Kidney glomerular epithelial cell (primary cell): ENCODE measurements around the gene ATF6.

Experiments used
- DNase-seq: peaks from one replicate; lab custom pipeline; 2025; lab: John Stamatoyannopoulos, UW

ATF6 gene, protein sequence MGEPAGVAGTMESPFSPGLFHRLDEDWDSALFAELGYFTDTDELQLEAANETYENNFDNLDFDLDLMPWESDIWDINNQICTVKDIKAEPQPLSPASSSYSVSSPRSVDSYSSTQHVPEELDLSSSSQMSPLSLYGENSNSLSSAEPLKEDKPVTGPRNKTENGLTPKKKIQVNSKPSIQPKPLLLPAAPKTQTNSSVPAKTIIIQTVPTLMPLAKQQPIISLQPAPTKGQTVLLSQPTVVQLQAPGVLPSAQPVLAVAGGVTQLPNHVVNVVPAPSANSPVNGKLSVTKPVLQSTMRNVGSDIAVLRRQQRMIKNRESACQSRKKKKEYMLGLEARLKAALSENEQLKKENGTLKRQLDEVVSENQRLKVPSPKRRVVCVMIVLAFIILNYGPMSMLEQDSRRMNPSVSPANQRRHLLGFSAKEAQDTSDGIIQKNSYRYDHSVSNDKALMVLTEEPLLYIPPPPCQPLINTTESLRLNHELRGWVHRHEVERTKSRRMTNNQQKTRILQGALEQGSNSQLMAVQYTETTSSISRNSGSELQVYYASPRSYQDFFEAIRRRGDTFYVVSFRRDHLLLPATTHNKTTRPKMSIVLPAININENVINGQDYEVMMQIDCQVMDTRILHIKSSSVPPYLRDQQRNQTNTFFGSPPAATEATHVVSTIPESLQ

DNA sequence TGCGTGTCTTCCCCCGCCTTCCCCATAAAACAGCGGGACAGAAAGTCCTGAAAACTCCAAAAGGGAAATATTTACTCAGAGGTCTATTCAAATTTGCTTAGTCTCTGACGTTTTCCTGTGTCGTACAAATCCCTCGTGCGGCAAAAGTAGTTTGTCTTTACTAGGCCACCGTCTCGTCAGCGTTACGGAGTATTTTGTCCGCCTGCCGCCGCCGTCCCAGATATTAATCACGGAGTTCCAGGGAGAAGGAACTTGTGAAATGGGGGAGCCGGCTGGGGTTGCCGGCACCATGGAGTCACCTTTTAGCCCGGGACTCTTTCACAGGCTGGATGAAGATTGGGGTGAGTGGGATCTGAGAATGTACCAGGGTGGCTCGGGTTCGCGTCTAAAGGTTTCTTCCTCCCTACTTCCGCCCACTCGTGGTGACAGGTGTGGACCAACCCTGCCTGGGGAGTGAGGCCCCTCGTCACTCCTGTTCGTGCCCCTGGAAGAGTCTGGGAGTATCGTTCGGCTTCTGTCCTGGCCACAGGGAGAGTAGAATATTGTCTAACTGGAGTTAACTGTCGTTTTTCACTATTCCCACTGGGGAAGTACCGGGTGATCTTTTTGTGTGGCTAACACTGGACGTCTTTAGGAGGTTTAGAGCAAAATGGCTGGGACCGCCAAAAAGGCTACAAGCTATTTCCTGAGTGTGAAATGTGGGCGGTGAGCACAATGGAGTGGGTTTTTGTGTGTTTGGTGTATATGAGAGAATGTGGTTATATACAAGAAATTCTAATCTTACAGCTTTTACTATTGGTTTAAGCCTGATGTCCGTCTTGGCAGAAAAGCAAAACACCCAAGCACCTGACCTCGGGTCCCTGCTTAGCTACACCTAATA, at the start of gene ATF6:
ATF6 (plus strand) TSS at position 219 of the 880 bp plus-strand sequence; CDS start at position 260, 41 bp downstream.
- DNase-seq = peak; percentile 78

DNA sequence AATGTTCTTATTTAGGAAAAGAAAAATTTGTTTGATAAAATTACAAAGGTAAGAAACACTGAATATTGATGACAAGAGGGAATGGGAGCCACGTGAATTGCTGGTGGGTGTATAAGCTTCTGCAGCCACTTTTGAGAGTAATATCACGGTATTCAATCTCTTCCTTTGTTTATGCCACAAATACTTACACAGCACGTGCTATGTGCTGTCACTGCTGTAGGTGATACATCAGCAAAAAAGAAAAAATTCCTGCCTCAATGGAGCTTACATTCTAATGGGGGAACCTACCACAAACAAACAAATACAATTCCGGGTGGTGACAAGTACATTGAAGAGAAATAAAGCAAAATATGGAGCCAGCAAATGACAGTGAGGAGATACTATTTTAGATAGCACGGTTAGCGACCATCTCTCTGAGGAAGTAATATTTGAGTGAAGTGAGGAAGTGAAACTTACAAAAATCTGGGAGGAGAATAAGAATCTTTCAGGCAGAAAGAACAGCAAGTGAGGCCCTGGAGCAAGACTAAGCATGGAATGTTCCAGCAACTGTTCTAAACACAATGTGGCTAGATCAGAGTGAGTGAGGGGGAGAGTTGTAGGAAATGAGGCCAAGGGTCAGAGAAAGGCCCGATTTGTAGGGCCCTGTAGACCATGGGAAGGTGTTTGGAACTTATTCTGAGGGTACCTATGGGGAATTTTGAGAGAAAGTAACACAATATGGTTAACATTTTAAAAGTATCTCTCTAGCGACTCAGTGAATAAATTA, 47.4 kb upstream of the ATF6 start:
- no peak for DNase-seq

DNA sequence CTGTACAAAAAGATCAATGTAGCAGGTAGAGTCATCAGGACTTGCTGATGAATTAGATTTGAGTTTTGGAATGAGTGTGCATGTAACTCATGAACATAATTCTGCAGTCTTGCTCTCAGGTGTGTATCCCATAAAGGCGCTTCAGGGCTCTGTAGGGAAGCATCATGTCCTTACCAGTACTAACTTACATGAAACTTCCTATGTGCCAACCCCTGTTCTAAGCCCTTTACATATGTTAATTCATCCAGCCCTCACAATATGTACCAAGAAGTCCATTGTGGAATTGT, 46.9 kb upstream of the ATF6 start:
- DNase-seq = no peak

DNA sequence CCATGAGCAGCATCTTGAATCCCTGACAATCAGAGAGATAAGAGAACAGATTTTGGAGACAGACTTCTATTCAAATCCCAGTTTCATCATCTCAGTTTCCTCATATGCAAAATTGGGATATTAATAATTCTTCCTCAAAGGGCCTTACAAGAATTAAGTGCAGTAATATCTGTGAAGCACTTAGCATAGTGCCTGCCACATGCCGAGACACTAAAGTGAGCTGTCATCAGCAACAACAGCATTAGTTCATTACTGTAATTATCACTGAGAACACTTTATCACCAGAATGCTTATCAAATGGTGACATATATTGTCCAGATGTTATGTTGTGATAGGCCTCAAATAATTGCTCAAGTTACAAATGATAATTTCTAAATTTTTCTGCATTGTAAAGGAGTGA, 45.7 kb upstream of the ATF6 start:
- no peak for DNase-seq

DNA sequence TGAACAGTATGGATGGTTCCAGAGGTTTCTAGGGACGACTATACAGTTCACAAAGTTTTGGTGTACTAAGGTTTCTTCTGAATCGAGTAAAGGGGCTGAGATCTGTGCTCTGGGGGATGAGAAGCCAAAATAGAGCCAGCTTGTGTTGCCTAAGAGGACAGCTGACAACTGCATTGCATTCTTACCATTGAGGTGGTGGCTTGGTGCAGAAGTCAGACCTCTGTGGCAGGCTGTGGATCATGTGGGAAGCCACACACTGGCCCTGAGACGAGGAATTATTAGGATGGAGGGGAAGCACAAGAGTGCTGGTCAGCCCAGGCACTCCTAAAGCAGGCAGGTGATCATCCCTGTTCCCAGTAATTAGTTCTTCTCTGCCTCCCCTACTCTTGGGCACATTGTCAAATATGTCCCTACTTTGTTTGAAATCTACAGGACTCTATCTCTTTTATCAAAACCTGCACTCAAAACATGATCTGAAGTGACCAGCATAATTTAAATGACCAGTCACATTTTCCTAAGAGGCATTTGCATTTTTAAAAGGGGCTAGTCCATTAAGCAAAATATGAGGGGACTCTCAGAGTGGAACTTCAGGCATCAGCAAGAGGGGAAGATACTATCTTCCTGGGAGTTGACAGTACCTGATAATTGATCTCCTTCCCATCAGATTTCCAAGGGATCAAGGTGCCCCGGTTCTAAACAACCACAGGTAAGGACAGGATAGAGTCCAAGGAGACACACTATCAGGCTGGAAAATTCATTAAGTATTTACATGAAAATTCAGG, 45.0 kb upstream of the ATF6 start, which contains the start of gene FCRLB:
FCRLB (plus strand) TSS at position 589 of the 782 bp plus-strand sequence. CDS start 1,129 bp downstream, outside the sequence.
- no peak for DNase-seq

DNA sequence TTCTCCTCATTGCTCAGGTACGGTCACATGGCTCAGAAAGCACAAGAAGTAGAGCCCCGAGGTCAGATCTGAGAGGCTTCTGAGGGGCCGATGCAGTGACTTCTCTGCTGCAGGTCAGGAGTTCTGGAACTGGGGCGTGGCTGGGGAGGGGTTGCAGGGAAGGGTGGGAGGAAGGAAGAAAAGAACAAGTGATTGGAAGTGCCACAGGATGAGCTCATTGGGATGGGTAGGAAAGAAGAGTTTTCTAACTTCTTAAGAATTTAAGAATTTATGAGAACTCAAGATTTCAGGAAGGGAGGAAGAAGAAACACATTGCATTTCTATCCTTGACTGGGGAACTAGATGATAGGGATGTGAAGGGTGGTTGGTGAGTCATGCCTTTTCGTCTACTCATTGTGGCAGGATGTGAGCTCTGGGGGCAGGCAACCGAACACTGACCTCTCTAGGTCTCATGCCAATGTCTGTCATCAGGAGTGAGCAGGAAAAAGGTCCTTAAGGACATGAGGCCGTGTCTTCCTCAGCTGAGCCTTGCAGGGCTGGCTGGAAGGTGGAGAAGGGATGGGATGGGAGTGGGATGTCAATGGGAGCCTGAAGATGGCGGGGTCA, 44.3 kb upstream of the ATF6 start:
- peak; percentile 63 for DNase-seq

DNA sequence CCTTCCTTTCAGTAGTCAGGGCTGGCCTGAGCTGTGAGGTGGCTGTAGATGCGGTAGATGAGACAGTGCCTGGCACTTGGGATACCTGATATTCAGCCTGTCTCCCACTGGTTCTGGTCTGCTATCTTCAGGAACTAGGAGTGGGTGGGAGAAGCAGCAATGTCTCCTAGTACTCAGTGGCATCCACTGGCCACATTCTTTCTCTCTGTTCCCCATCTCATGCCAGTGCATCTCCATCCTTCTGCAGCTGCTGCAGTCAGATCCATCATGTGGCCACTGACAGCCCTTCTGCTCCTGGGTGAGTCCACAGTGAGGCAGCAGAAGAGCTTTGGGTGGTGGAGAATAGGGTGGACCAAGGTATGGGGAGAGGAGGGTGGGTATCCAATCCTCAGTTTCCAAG, 43.7 kb upstream of the ATF6 start:
- no peak for DNase-seq

DNA sequence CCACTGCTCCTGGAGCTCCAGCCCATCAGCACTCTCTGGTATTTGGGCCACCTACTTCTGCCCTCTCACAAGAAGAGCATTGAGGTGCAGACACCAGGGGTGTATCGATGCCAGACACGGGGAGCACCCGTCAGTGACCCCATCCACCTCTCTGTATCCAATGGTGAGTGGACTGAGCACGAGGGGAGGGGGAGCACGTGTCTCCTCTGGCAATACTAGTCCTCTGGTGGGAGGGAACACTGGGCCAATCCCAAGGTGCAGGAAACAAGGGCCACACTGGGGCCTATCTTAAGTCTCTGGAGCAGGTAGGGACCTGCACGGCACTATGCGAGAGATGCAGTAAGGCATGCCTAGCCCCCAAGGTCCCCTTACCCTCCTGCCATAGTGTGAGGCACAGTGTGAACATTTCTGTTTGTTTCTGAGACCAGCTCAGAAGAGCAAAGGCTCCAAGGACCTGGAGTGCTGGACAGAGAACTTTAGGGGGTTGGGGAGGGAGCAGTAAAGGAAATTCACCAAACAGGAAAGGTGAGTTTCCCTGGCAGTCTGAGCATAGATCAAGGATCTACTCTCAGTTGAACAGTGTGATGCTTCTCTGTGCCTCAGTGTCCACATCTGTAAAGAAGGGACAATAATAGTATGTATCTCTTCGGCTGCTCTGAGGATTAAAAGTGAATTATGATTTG, 42.5 kb upstream of the ATF6 start:
- DNase-seq = no peak

DNA sequence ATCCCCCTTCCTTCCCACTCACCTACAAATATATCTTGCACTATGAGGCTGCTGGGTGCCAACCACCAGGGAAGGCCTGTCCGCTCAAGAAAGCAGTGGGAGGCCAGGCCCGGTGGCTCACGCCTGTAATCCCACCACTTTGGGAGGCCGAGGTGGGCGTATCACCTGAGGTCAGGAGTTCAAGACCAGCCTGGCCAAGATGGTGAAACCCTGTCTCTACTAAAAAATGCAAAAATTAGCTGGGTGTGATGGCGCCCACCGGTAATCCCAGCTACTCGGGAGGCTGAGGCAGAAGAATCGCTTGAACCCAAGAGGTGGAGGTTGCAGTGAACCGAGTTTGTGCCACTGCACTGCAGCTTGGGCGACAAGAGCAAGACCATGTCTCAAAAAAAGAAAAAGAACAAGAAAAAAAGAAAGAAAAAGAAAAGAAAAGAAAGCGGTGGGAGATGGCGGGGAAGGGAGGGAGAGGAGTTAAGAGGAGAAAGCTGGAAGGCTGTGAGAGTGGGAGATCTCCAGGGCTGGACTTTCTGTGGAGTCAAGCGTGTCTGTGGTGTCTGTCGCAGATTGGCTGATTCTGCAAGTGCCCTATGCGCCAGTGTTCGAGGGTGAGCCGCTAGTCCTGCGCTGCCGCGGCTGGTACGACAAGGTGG, 40.7 kb upstream of the ATF6 start:
- DNase-seq = peak; percentile 26

DNA sequence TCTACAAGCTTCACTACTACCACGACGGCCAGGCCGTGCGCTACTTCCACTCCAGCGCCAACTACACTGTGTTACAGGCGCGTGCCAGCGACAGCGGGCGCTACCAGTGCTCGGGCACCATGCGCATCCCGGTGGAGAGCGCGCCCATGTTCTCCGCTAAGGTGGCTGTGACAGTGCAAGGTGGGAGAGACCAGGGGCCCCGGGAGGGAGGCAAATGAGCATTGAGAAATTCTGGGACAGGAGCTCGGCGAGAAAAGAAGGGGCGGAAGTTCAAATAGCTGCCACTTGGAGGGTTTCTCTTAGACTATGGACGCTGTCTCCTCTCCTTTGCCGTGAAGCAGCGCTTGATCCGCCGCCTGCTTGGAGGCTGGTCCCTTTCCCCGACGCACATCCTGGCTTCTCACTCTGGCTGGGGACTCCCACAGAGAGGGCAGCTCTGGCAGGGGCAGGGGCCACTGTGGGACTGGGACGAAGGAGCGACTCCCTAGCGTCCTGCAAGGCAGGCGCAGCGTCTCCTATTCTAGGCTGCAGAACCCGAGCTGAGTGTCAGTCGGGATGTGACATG, 40.1 kb upstream of the ATF6 start:
- peak; percentile 14 for DNase-seq

DNA sequence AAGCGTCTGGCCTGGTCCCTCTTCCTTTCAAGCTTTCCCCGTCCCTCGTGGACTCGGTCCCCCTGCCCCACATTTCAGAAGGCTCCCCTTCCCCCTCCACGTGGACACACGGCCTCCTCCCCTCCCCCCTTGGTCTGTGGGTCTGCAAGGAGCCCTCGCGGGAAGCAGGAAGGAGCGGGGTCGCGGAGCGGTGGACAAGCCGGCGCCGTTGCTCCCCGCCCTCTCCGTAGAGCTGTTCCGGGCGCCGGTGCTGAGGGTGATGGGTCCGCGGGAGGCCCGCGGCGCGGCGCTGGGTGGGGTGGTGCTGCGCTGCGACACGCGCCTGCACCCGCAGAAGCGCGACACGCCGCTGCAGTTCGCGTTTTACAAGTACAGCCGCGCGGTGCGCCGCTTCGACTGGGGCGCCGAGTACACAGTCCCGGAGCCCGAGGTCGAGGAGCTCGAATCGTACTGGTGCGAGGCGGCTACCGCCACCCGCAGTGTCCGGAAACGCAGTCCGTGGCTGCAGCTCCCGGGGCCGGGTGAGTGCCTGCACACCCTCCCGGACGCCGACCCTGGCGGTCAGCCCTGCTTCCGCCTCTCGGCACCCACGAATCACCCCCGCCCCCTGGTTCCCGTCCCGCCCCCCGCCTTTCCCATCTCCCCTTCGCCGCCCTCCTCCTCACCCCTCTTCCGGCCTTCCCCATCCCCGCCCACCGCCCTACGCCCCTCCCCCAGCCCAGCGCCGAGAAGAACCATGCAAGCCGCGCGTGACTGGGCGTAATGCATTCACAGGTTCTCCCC, 39.5 kb upstream of the ATF6 start:
- DNase-seq = peak; percentile 70

DNA sequence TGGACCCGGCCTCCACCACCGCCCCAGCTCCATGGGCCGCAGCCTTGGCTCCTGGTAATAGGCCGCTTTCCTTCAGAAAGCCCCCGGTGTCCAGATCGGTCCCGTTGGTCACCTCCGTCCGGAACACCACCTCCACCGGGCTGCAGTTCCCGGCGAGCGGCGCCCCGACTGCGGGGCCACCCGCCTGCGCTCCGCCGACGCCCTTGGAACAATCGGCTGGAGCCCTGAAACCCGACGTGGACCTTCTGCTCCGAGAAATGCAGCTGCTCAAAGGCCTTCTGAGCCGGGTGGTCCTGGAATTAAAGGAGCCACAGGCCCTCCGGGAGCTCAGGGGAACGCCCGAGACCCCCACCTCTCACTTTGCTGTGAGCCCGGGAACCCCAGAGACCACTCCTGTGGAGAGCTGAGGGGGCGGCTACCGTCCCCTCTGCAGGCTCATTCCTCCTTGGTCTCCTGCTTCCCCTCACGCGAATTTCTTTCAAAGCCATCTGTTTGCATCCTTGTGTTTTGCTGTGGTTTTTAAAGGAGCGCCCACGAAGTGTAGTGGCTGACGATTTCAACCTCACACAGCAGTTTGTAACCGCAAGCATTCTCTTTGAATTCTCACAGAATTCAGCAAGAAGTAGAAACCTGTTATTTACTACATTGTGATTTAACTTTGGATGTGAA, 38.7 kb upstream of the ATF6 start:
- peak; percentile 16 for DNase-seq

DNA sequence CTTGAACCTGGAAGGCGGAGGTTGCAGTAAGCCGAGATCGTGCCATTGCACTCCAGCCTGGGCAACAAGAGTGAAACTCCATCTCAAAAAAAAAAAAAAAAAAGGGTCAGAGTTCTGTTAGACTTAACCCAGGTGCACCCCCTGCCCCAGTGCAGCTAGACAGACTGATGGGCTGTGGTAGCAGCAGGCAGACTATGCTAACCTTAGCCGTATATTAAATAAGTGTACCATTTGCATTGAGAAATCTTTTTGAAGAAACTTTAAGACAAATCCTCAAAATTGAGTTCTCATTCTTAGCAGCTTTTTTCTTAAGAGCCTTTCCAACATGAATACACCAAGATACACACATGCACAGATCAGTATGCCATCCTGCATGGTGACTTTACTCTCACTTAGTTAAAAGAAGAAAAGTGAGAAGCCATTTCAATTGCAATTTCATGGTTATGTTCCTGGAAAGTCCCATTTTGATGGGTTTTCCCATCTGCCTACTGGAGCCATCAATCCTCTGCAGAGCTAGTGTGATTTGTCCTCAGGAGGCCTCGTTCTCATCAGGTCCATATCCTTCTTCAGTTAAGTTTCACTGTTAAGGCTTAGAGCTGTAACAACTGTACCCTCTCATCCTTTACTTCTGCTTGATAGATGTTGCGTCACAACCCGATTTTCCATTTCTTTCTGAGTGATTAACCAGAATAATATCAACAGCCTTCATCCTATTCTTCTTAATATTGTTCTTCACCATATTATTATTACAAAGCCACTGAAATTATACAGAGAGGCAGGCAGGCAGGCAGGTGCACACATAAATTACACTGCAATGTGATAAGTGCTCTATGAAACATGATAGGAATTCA, 37.5 kb upstream of the ATF6 start:
- no peak for DNase-seq

DNA sequence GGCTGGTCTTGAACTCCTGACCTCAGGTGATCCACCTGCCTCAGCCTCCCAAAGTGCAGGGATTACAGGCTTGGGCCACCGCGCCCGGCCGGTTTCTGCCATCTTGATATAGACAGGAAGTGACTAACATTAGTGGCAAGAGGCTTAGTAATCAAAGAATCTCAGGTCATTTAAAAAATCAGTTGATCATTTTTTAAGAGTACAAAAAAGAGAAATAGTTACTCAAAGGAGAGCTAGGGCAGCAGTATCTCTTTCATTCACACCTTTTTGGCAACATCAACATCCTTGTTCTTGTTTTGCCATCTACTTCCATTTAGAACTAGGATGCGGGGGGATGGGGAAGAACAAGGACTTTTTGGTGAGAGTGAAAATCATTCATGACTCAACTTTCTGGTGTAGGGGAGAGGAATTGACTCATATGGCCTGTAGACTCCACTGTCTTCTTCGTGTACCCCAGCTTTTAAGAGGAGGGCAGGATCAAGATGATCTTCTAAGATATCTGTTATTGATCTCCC, 36.0 kb upstream of the ATF6 start:
- no peak for DNase-seq

DNA sequence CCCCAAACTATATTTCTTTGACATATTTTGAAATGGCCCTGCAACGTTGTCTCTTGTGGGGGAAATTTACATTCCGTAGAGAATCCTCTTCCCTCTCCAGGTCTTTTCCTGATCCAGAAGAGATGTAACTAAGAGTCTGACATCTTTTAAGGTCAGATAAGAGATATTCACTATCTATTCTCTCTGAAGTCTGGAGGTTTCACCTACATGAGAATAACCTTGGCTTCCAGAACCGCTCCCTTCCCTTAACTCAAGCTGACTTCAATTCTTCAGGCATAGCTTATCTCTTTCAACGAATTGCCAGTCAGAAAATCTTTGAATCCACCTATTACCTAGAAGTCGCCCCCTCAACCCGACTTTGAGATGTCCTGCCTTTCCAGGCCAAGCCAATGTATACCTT, 34.9 kb upstream of the ATF6 start:
- DNase-seq = no peak

DNA sequence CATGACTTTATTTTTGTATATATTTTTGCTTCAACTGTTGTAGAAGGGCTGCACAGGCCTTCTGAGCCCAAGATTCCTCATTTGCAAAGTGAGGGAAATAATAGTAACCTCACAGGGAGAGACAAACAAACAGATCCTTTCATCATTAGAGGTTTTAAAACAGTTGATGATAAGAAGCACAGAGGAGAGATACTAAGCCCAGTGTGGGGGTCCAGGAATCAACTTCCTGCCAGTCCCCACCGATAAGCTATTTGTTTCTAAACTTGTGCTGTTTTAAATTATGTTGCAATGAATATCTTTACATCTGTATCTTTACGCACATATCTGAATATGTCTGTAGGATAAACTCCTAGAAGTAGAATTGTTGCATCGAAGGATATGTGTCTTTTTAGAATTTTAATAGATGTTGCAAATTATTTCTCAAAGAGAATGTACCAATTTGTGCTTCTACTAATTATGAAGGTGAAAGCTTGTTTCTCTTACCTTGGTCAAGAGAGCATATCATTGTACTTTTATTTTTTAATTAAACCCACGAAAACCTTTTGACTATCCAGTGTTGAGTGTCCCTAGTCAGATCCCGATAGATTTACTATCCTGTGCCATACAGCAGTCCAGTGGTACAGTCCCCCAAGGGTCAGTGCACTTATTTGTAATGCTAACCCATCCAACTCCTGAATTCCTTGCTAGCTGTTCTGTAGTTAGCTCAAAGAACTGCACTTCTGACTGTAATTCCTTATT, 34.0 kb upstream of the ATF6 start:
- DNase-seq = no peak
